ENCODE data around the gene TGFB2.

The TGFB2 gene

DNA sequence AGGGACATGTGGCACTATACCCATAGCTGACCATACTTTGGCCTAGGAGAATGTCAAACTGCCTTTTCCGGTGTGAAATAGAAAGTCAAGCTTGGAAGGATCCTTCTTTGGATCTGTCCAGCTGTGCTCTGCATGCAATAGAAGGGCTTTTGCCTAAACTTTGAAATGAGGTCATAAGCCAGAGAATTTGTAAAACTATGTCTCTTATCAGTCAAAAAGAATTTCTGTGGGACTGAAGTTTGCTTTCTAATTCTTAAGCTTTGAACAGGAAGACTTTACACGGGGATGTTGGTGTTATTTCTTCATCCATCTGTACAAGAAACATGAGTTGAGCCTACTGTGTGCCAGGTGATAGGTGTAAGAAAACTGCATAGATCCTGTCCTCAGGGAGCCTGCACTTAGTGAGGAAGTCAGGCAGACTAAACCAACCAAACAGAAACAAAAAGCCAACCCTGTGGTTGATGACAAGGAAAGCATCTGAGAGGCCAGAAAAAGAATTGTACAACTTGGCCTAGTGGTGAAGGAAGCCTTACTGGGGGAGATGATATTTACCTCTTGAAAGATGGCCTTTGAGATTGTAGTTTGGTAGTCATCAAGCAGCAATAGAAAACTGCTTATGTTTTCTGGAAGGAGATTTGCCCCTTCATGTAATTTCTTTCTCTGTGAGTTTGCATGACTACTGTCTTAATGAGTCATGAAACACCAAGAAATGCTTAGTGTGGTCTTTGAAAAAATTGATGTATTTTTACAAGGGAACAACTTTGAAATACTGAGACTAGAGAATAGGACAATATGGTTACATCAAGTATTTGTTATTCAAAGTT lies 24.8 kb downstream of the TGFB2 start:
- no peak overlapping the region for H3K4me3 Mint-ChIP-seq
- H3K36me3 Mint-ChIP-seq (ENCODE audit: low read depth), result peaks cover 18% of the 10 kb centered on the region
- TF ChIP-seq, protein P1, sequence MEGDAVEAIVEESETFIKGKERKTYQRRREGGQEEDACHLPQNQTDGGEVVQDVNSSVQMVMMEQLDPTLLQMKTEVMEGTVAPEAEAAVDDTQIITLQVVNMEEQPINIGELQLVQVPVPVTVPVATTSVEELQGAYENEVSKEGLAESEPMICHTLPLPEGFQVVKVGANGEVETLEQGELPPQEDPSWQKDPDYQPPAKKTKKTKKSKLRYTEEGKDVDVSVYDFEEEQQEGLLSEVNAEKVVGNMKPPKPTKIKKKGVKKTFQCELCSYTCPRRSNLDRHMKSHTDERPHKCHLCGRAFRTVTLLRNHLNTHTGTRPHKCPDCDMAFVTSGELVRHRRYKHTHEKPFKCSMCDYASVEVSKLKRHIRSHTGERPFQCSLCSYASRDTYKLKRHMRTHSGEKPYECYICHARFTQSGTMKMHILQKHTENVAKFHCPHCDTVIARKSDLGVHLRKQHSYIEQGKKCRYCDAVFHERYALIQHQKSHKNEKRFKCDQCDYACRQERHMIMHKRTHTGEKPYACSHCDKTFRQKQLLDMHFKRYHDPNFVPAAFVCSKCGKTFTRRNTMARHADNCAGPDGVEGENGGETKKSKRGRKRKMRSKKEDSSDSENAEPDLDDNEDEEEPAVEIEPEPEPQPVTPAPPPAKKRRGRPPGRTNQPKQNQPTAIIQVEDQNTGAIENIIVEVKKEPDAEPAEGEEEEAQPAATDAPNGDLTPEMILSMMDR (IDR thresholded peaks at IDR 0.05), result no peak
- no peaks in the 10 kb centered on the region for H3K9me3 Mint-ChIP-seq
- peaks cover 45% of the 10 kb centered on the region for H3K4me1 Mint-ChIP-seq
- H3K27me3 Mint-ChIP-seq (ENCODE audit: low read depth, poor library complexity), result peaks cover 2% of the 10 kb centered on the region
- no peak overlapping the region for H3K27ac Mint-ChIP-seq
- no peak for DNase-seq

DNA sequence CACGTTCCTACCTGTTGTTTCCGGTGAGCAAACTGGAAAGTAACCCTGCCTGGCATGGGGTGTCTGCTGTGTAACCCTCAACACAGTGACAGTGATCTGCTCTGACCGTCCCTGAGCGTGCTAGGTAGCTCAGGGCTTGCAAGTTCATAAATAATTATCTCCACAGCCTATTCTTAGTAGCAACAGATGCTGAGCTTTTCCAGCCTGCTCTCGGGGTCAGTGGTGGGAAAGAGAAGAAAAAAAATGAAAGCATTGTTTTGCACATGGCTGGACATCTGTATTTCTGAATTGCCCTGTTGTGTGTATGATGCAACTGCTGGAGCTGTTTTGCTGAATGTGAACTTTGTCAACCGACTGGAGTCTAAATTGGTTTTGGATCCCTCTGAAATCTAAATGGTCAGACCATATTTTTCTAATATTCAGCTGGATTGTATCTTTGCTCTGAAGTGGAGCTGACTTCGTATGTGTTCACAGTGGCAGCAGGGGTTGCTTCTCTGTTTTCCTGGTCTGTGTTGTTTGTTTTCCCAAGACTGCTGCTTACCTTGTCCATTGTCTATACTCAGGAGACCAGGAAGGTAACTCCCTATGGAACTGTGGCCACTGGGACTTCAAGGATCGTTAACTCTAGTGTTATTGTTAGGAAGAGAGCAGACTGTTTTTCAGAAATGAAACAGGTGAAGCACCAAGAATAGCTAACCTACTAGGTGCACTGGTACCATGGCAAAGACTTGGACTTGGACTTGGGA lies 27.0 kb downstream of the TGFB2 start:
- H3K36me3 Mint-ChIP-seq (ENCODE audit: low read depth), result peaks cover 18% of the 10 kb centered on the region
- peaks cover 48% of the 10 kb centered on the region for H3K4me1 Mint-ChIP-seq
- H3K9me3 Mint-ChIP-seq, result no peaks in the 10 kb centered on the region
- peak overlapping the region; percentile 85 for H3K27ac Mint-ChIP-seq
- peaks cover 2% of the 10 kb centered on the region for H3K27me3 Mint-ChIP-seq (ENCODE audit: low read depth, poor library complexity)
- TF ChIP-seq, protein P1 (IDR thresholded peaks at IDR 0.05), result no peak
- DNase-seq, result no peak
- no peak overlapping the region for H3K4me3 Mint-ChIP-seq

DNA sequence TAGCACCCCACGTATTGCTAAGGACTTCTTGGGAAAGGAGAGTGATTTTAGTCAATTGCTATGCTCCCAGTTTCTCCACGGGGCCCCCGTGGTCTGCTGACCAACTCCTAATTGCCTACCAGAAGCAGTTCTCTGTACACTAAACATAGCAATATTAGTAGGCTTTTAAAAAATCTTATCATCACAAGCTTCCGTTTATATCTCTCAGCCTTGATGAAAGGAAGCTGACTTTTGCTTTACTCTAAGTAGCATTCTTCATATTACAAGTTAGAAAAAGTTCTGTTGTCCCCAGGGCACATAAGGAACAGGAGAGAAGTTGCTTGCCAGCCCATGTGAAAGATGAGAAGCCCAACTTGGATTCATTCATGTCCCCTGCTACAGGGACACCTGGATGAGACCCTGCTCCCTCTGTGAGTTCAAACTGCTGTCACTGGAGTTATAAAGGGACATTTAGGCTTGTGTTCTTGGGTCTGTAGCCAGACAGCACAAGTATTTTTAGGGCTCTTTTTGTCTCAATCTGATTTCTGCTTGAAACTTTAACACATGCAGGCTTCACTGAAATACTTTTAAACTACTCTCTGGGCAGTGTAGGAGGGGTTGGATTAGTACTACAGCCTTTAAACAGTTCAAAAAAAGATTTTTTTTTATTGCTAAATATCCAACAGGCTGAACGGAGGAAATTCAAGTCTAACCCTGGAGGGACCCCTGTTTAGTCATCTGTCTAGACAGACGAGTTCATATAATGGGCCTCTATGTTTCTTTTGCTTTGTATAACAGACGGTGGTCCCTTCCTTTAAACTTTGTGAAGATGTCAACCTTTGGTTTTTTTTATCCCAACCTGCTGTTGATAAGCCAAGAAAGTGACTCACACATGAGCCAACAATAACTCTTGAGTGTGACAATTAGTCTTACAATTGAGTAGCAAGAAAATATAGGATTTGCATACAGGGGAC lies 29.5 kb downstream of the TGFB2 start:
- Mint-ChIP-seq H3K27ac (peak overlapping the region; percentile 90), H3K4me1 (peaks cover 54% of the 10 kb centered on the region), H3K27me3 (ENCODE audit: low read depth, poor library complexity) (no peaks in the 10 kb centered on the region), H3K4me3 (peak overlapping the region; percentile 26), H3K9me3 (peaks cover 3% of the 10 kb centered on the region), H3K36me3 (ENCODE audit: low read depth) (peaks cover 14% of the 10 kb centered on the region)
- TF ChIP-seq, protein P1 (IDR thresholded peaks at IDR 0.05), result no peak
- DNase-seq, result no peak

DNA sequence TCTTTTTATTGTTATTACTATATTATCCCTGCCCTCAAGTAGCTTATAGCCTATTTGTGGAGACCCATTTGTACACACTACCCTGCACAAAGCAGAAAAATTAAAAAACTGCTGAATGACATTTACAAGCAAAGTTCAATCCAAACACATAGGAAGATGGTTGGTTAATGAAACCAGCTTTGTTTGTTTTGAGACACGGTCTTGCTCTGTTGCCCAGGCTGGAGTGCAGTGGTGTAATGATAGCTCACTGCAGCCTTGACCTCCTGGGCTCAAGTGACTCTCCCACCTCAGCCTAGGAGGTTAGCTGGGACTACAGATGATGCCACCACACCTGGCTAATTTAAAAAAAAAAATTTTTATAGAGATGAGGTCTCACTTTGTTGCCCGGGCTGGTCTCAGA lies 31.6 kb downstream of the TGFB2 start:
- H3K27ac Mint-ChIP-seq, result no peak overlapping the region
- peaks cover 53% of the 10 kb centered on the region for H3K4me1 Mint-ChIP-seq
- no peaks in the 10 kb centered on the region for H3K27me3 Mint-ChIP-seq (ENCODE audit: low read depth, poor library complexity)

DNA sequence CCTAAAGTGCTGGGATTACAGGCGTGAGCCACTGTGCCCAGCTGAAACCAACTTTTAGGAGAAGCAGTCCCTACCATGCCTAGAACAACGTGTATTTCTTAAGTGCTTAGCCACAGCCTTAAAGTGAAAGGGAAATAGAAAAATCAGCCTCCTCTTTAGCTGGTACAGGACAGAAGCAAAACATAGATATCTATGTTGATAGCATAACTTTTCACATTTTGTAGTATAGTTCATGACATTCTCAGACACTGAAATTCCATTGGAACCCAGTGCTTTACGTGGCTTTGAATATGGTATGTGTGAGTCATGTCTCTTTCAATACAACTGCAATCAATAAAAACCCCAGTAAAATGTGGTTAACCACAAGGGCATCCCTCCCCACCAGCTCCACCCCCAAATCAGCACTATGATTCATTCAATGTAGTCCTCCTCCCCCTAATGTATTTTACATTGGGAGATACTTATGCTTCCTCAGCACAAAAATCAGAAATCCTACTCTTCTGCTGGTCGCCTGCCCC lies 32.1 kb downstream of the TGFB2 start:
- no peak overlapping the region for H3K4me3 Mint-ChIP-seq
- H3K27ac Mint-ChIP-seq, result peak overlapping the region; percentile 39
- TF ChIP-seq, protein P1 (IDR thresholded peaks at IDR 0.05), result no peak
- no peaks in the 10 kb centered on the region for H3K27me3 Mint-ChIP-seq (ENCODE audit: low read depth, poor library complexity)
- no peak for DNase-seq
- H3K9me3 Mint-ChIP-seq, result peaks cover 3% of the 10 kb centered on the region
- peaks cover 48% of the 10 kb centered on the region for H3K4me1 Mint-ChIP-seq
- H3K36me3 Mint-ChIP-seq (ENCODE audit: low read depth), result peaks cover 5% of the 10 kb centered on the region

More for the DNA sequence above, 31.6 kb downstream of the TGFB2 start:
- H3K4me3 Mint-ChIP-seq, result no peak overlapping the region
- peaks cover 5% of the 10 kb centered on the region for H3K36me3 Mint-ChIP-seq (ENCODE audit: low read depth)
- DNase-seq, result no peak
- TF ChIP-seq, protein P1 (IDR thresholded peaks at IDR 0.05), result no peak
- peaks cover 3% of the 10 kb centered on the region for H3K9me3 Mint-ChIP-seq
